NT2/D1 (cell line): Measurements from ENCODE around the gene SSH2.
"Not testable (repeated sequence)": the region's sequence is repeated elsewhere in the genome, so short reads cannot be mapped to it uniquely, and the experiment has no call there.

ENCODE experiments used
- DNase-seq: peaks from one replicate; pipeline ENCODE4 v3.0.0-alpha.2; 2011; ENCODE audit warnings: low read depth, low spot score
- H3K27me3 ChIP-seq: 2 replicates; pipeline ENCODE4 v1.6.0; 2011; ENCODE audit warnings: mild to moderate bottlenecking; ENCODE audit not compliant: insufficient read length, insufficient read depth
- H3K36me3 ChIP-seq: 2 replicates; pipeline ENCODE4 v1.6.1; 2011; ENCODE audit warnings: mild to moderate bottlenecking, low read length, mixed read lengths; ENCODE audit not compliant: insufficient read depth, insufficient read length
- H3K4me1 ChIP-seq: 2 replicates; pipeline ENCODE4 v1.5.1; 2011; ENCODE audit not compliant: insufficient read depth, insufficient read length
- H3K4me3 ChIP-seq: 2 replicates; pipeline ENCODE4 v1.5.1; 2011; ENCODE audit warnings: low read depth; ENCODE audit not compliant: insufficient read length
- H3K9ac ChIP-seq: 2 replicates; pipeline ENCODE4 v1.6.0; 2011; ENCODE audit warnings: low read depth; ENCODE audit not compliant: insufficient read length
- H3K9me3 ChIP-seq: 2 replicates; pipeline ENCODE4 v1.5.1; 2011; ENCODE audit warnings: mild to moderate bottlenecking, low read length; ENCODE audit not compliant: insufficient read depth
- SUZ12 ChIP-seq: IDR thresholded peaks from 2 replicates; pipeline ENCODE4 v1.6.1; 2011; ENCODE audit not compliant: insufficient read length, insufficient read depth; ENCODE audit errors: extremely low read depth
- YY1 ChIP-seq: IDR thresholded peaks from 2 replicates; pipeline ENCODE4 v1.6.1; 2011; ENCODE audit not compliant: insufficient read length, insufficient read depth
- ZNF274 ChIP-seq: IDR thresholded peaks from 2 replicates; pipeline ENCODE4 v1.6.1; 2011; ENCODE audit warnings: mild to moderate bottlenecking, low read depth, low read length

Gene SSH2

GRCh38 chr17:29740017-29740416 is 190.0 kb downstream of the SSH2 start:
- Histone ChIP-seq H3K36me3 (no peaks in the 10 kb centered on the region), H3K4me3 (no peak overlapping the region), H3K9ac (no peak overlapping the region), H3K9me3 (no peaks in the 10 kb centered on the region), H3K27me3 (no peaks in the 10 kb centered on the region), H3K4me1 (no peaks in the 10 kb centered on the region)
- no peak for DNase-seq
- TF ChIP-seq ZNF274: no peak
- no peak for TF ChIP-seq SUZ12
- no peak for TF ChIP-seq YY1

- Histone ChIP-seq H3K4me3 (no peak overlapping the region), H3K27me3 (no peaks in the 10 kb centered on the region), H3K9me3 (no peaks in the 10 kb centered on the region), H3K9ac (no peak overlapping the region), H3K36me3 (no peaks in the 10 kb centered on the region), H3K4me1 (no peaks in the 10 kb centered on the region)
- TF ChIP-seq SUZ12: no peak
- DNase-seq: no peak
Observed at GRCh38 chr17:29734640-29735039, 195.4 kb downstream of the SSH2 start.

- no peak for TF ChIP-seq YY1
- TF ChIP-seq SUZ12: no peak
- TF ChIP-seq ZNF274: no peak
- DNase-seq: no peak
- no peaks in the 10 kb centered on the region for H3K27me3 ChIP-seq
- H3K4me1 ChIP-seq: no peaks in the 10 kb centered on the region
- H3K36me3 ChIP-seq: no peaks in the 10 kb centered on the region
- H3K4me3 ChIP-seq: no peak overlapping the region
- H3K9ac ChIP-seq: no peak overlapping the region
- no peaks in the 10 kb centered on the region for H3K9me3 ChIP-seq
Observed at GRCh38 chr17:29733166-29733565, 196.9 kb downstream of the SSH2 start.

GRCh38 chr17:29732613-29733012 is 197.4 kb downstream of the SSH2 start:
- TF ChIP-seq SUZ12 (no peak), YY1 (no peak), ZNF274 (no peak)
- Histone ChIP-seq H3K4me1 (no peaks in the 10 kb centered on the region), H3K4me3 (no peak overlapping the region), H3K27me3 (no peaks in the 10 kb centered on the region), H3K36me3 (no peaks in the 10 kb centered on the region), H3K9ac (no peak overlapping the region), H3K9me3 (no peaks in the 10 kb centered on the region)
- no peak for DNase-seq

- Histone ChIP-seq H3K4me3 (no peak overlapping the region), H3K9me3 (no peaks in the 10 kb centered on the region), H3K9ac (no peak overlapping the region), H3K27me3 (no peaks in the 10 kb centered on the region), H3K4me1 (no peaks in the 10 kb centered on the region), H3K36me3 (no peaks in the 10 kb centered on the region)
- DNase-seq: no peak
- no peak for TF ChIP-seq YY1
- TF ChIP-seq ZNF274: no peak
- TF ChIP-seq SUZ12: no peak
Observed at GRCh38 chr17:29732209-29732608, 197.8 kb downstream of the SSH2 start.

- no peak for DNase-seq
- Histone ChIP-seq H3K9me3 (no peaks in the 10 kb centered on the region), H3K4me3 (no peak overlapping the region), H3K4me1 (no peaks in the 10 kb centered on the region), H3K36me3 (no peaks in the 10 kb centered on the region), H3K27me3 (no peaks in the 10 kb centered on the region), H3K9ac (no peak overlapping the region)
- TF ChIP-seq YY1: no peak
- no peak for TF ChIP-seq SUZ12
- TF ChIP-seq ZNF274: no peak
Observed at GRCh38 chr17:29731589-29731929, 198.5 kb downstream of the SSH2 start.

GRCh38 chr17:29728490-29728889 is 201.5 kb downstream of the SSH2 start:
- H3K9me3 ChIP-seq: no peaks in the 10 kb centered on the region
- H3K27me3 ChIP-seq: no peaks in the 10 kb centered on the region
- TF ChIP-seq SUZ12 (no peak), ZNF274 (no peak), YY1 (no peak)
- no peak for DNase-seq
- no peak overlapping the region for H3K4me3 ChIP-seq
- no peaks in the 10 kb centered on the region for H3K36me3 ChIP-seq
- no peaks in the 10 kb centered on the region for H3K4me1 ChIP-seq
- no peak overlapping the region for H3K9ac ChIP-seq

- no peak for DNase-seq
- H3K9ac ChIP-seq: no peak overlapping the region
Observed at GRCh38 chr17:29726715-29727252, 203.2 kb downstream of the SSH2 start.

GRCh38 chr17:29725408-29725807 is 204.6 kb downstream of the SSH2 start:
- H3K9me3 ChIP-seq, DNase-seq, H3K4me1 ChIP-seq, H3K9ac ChIP-seq, H3K27me3 ChIP-seq, H3K36me3 ChIP-seq, H3K4me3 ChIP-seq: not testable (repeated sequence)

More at GRCh38 chr17:29726715-29727252, 203.2 kb downstream of the SSH2 start:
- H3K36me3 ChIP-seq: no peaks in the 10 kb centered on the region
- H3K4me1 ChIP-seq: no peaks in the 10 kb centered on the region
- H3K9me3 ChIP-seq: no peaks in the 10 kb centered on the region
- H3K4me3 ChIP-seq: no peak overlapping the region
- no peaks in the 10 kb centered on the region for H3K27me3 ChIP-seq
- TF ChIP-seq ZNF274: no peak
